Thoracic aorta (tissue), 2 donors: ENCODE results near the gene TRPV6. TPM values are rescaled to one million over a fixed set of nuclear protein-coding genes. Genes with fewer than 3 reads are reported as not detected.

Experiments used
- ATAC-seq: fragments of 150-250 bp; one replicate; pipeline ENCODE4 v1.8.0; 2017; ENCODE audit warnings: low read depth; ENCODE audit not compliant: insufficient number of reproducible peaks, low FRiP score
- DNase-seq: peaks from one replicate; pipeline ENCODE4 v3.0.0-alpha.2; 2020; ENCODE audit warnings: low spot score
- H3K27ac ChIP-seq, 2 donors: fragments of 200-600 bp; sonication (generic); 1 replicate in 1 of 2; 2 replicates in 1 of 2; pipeline ENCODE4 v1.5.1; 2016; ENCODE audit warnings: mild to moderate bottlenecking in 2 of 2, moderate library complexity in 2 of 2
- H3K27me3 ChIP-seq: fragments of 200-600 bp; sonication (generic); replicated peaks from 2 replicates; pipeline ENCODE4 v1.6.0; 2016; ENCODE audit warnings: mild to moderate bottlenecking; ENCODE audit not compliant: insufficient read depth
- H3K36me3 ChIP-seq: fragments of 200-600 bp; sonication (generic); one replicate; pipeline ENCODE4 v1.5.1; 2016
- H3K4me1 ChIP-seq, 2 donors: fragments of 200-600 bp; sonication (generic); 1 replicate in 1 of 2; 2 replicates in 1 of 2; pipeline versions ENCODE4 v1.5.1 to v1.6.0; 2016; ENCODE audit warnings: low read depth in 2 of 2, mild to moderate bottlenecking in 1 of 2; ENCODE audit not compliant: control insufficient read depth in 1 of 2
- H3K4me3 ChIP-seq: fragments of 200-600 bp; sonication (generic); 2 replicates; pipeline ENCODE4 v1.5.1; 2016; ENCODE audit warnings: mild to moderate bottlenecking
- H3K9me3 ChIP-seq: fragments of 200-600 bp; sonication (generic); 2 replicates; pipeline ENCODE4 v1.5.1; 2016
- CTCF ChIP-seq: fragments of 200-600 bp; sonication (generic); IDR thresholded peaks from one replicate; pipeline ENCODE4 v1.5.1; 2019; ENCODE audit warnings: antibody characterized with exemption
- total RNA-seq, 2 donors: library from RNA; depleted of rRNA; stranded (reverse); fragments of >200 nt; gene quantifications; one replicate each; pipeline versions ENCODE4 v1.1.0 to v1.2.3, GENCODE V29; 2016

Gene TRPV6
- total RNA-seq, 2 donors from 2014 or later: not detected

GRCh38 chr7:142859829-142860228 is 25.7 kb downstream of the TRPV6 start:
- Histone ChIP-seq H3K27ac (no peak overlapping the region), H3K36me3 (peaks cover 3% of the 10 kb centered on the region), H3K4me1 (peaks cover 0 to 29% of the 10 kb centered on the region in 2 donors), H3K9me3 (no peaks in the 10 kb centered on the region), H3K4me3 (no peak overlapping the region), H3K27me3 (no peaks in the 10 kb centered on the region)
- ATAC-seq: no peak
- DNase-seq: no peak
- no peak for TF ChIP-seq CTCF

- Histone ChIP-seq H3K4me1 (peaks cover 0 to 29% of the 10 kb centered on the region in 2 donors), H3K4me3 (no peak overlapping the region), H3K27me3 (no peaks in the 10 kb centered on the region), H3K9me3 (no peaks in the 10 kb centered on the region), H3K36me3 (peaks cover 3% of the 10 kb centered on the region), H3K27ac (no peak overlapping the region)
- TF ChIP-seq CTCF: no peak
- ATAC-seq (no peak), DNase-seq (no peak)
Measured at GRCh38 chr7:142859411-142859810, 26.1 kb downstream of the TRPV6 start.

GRCh38 chr7:142857625-142858024 is 27.9 kb downstream of the TRPV6 start:
- no peak overlapping the region for H3K4me3 ChIP-seq
- H3K36me3 ChIP-seq: peaks cover 3% of the 10 kb centered on the region
- peaks cover 0 to 29% of the 10 kb centered on the region in 2 donors for H3K4me1 ChIP-seq
- H3K9me3 ChIP-seq: no peaks in the 10 kb centered on the region
- no peaks in the 10 kb centered on the region for H3K27me3 ChIP-seq
- ATAC-seq (no peak), DNase-seq (no peak)
- no peak for TF ChIP-seq CTCF
- no peak overlapping the region for H3K27ac ChIP-seq

GRCh38 chr7:142856565-142857245 is 28.8 kb downstream of the TRPV6 start:
- H3K9me3 ChIP-seq: no peaks in the 10 kb centered on the region
- H3K4me1 ChIP-seq: peaks cover 0 to 29% of the 10 kb centered on the region in 2 donors
- ATAC-seq: no peak
- H3K27me3 ChIP-seq: no peaks in the 10 kb centered on the region
- no peak for DNase-seq
- no peak overlapping the region for H3K4me3 ChIP-seq
- no peak overlapping the region for H3K27ac ChIP-seq
- TF ChIP-seq CTCF: no peak
- H3K36me3 ChIP-seq: no peaks in the 10 kb centered on the region

GRCh38 chr7:142855756-142856564 is 29.6 kb downstream of the TRPV6 start:
- no peak for TF ChIP-seq CTCF
- Histone ChIP-seq H3K27ac (no peak overlapping the region), H3K36me3 (no peaks in the 10 kb centered on the region), H3K27me3 (no peaks in the 10 kb centered on the region), H3K4me1 (peaks cover 0 to 29% of the 10 kb centered on the region in 2 donors), H3K9me3 (no peaks in the 10 kb centered on the region), H3K4me3 (peak overlapping the region; percentile 90)
- ATAC-seq (no peak), DNase-seq (no peak)
